Activated naive CD4-positive, alpha-beta T cell treated with anti-CD3 and anti-CD28 coated beads, Interleukin-2, amount 50 U/mL, for 24 hours (primary cell): ENCODE results near the gene AKR1C3.
"Not testable (repeated sequence)": the region's sequence is repeated elsewhere in the genome, so short reads cannot be mapped to it uniquely, and the experiment has no call there.

ENCODE experiments used
- H3K27ac Mint-ChIP-seq: one replicate; pipeline ENCODE4 v1.8.0; 2021; ENCODE audit warnings: mild to moderate bottlenecking, mixed read lengths
- H3K27me3 Mint-ChIP-seq: one replicate; pipeline ENCODE4 v1.8.0; 2021; ENCODE audit warnings: mixed read lengths
- H3K36me3 Mint-ChIP-seq: one replicate; pipeline ENCODE4 v1.8.0; 2021; ENCODE audit warnings: mixed read lengths
- H3K4me1 Mint-ChIP-seq: one replicate; pipeline ENCODE4 v1.8.0; 2021; ENCODE audit warnings: mixed read lengths
- H3K4me3 Mint-ChIP-seq: one replicate; pipeline ENCODE4 v1.8.0; 2021; ENCODE audit warnings: mild to moderate bottlenecking, mixed read lengths
- H3K9me3 Mint-ChIP-seq: one replicate; pipeline ENCODE4 v1.8.0; 2021; ENCODE audit warnings: mixed read lengths

The AKR1C3 gene

DNA sequence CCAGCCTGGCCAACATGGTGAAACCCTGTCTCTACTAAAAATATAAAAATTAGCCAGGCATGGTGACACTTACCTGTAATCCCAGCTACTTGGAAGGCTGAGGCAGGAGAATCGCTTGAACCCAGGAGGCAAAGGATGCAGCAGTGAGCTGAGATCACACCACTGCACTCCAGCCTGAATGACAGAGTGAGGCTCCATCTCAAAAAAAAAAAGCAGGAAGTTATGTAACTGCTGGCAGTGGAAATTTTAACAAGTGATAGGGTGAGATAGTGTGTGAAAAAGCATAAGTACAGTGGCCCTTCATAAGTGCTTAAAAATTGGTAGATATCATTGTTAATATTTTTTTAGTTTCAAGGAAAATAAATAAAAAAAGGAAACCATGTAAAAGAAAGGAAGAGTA is 12.3 kb downstream of the AKR1C3 start:
- no peaks in the 10 kb centered on the region for H3K9me3 Mint-ChIP-seq
- H3K36me3 Mint-ChIP-seq, result no peaks in the 10 kb centered on the region
- peaks cover 1% of the 10 kb centered on the region for H3K27me3 Mint-ChIP-seq
- no peaks in the 10 kb centered on the region for H3K4me1 Mint-ChIP-seq
- H3K4me3 Mint-ChIP-seq, result no peak overlapping the region
- H3K27ac Mint-ChIP-seq, result no peak overlapping the region

DNA sequence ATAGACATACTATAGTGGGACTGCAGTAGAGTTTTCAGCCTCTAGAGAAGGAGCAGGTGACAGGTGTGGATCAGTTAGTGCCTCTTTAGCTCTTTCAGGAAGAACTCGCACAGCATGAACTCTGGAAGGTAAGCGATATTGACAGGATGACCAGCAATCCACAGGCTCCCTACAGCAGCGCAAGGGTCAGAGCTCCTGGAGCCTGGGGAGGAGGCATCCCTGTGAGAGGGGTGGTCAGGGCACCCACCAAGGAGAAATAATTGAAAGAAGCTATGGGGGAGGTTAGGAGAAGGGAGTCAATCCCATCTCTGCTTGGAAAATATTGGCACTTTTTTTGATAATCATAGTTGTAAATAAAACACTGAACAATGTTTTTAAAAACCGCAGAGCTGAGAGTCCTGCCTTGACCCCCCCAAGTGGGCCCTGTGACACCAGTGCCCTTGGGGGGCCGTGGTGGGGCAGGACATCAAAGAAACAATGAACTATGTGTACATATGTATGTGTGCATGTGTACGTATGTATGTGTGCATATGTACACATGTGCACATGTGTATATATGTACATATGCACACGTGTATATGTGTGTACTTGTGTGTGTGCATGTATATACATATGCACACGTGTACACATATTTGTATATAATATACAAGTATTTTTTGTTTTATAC is 13.8 kb downstream of the AKR1C3 start:
- no peak overlapping the region for H3K4me3 Mint-ChIP-seq
- H3K4me1 Mint-ChIP-seq, result no peaks in the 10 kb centered on the region
- no peak overlapping the region for H3K27ac Mint-ChIP-seq
- peaks cover 1% of the 10 kb centered on the region for H3K27me3 Mint-ChIP-seq
- no peaks in the 10 kb centered on the region for H3K36me3 Mint-ChIP-seq
- no peaks in the 10 kb centered on the region for H3K9me3 Mint-ChIP-seq

DNA sequence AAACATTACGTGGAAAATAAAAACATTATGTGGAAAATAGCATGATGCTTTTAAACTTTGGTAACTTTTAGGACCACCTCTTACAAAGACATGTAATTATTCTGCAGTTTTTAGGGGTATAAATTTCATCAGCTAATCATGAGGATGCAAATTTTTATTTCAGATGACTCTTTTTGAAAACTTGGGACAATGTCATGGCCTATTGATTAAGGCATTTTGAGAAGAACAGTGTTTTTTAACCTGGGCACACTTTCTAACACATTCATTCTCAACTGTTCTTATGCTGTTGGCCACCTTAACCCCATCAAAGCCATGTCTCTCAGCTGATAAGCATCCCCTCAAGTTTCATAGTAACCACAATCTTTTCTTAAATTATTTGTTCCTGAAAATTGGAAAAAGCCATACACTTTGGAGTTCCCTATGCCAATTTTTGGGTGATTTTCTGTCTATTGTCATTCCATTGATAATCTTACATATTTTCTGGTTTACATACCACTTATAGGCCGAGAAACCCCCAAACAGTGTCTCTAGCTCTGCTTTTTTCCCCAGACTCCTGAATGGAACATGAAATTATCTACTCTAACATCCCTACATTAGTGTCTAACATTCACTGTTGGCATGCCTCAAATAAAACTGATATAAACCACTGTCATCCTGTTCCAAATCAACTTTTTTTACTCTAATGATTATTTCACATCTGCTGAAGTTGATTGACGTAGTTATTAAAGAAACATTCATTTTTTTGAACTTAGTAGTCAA is 14.6 kb downstream of the AKR1C3 start:
- Mint-ChIP-seq H3K4me1 (no peaks in the 10 kb centered on the region), H3K4me3 (no peak overlapping the region), H3K27me3 (no peaks in the 10 kb centered on the region)

DNA sequence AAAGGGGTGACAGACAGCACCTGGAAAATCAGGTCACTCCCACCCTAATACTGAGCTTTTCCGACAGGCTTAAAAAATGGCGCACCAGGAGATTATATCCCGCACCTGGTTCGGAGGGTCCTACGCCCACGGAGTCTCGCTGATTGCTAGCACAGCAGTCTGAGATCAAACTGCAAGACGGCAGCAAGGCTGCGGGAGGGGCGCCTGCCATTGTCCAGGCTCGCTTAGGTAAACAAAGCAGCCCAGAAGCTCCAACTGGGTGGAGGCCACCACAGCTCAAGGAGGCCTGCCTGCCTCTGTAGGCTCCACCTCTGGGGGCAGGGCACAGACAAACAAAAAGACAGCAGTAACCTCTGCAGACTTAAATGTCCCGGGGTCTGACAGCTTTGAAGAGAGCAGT is 15.6 kb downstream of the AKR1C3 start:
- not testable (repeated sequence) for H3K36me3 Mint-ChIP-seq, H3K9me3 Mint-ChIP-seq, H3K4me3 Mint-ChIP-seq, H3K27me3 Mint-ChIP-seq, H3K27ac Mint-ChIP-seq, H3K4me1 Mint-ChIP-seq

More for the DNA sequence above, 14.6 kb downstream of the AKR1C3 start:
- Mint-ChIP-seq H3K27ac (no peak overlapping the region), H3K9me3 (no peaks in the 10 kb centered on the region), H3K36me3 (no peaks in the 10 kb centered on the region)

DNA sequence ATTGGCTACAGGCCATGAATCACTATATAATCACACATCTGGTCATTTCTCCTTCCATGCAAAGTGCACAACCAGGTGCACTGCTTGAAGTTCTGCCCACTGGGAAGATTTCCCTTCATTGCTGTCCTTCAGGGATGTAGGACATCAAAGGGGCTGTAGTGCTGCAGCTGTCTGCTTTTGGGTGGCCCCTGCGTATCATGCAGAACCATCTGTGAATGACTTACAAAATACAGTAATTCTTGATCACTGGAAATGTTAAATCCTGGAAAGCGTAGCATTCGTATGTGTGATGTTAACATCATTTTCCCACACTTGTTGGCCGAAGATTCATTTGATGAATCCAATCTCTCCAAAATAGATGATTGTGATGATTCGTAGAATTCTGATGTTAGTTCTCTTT is 22.4 kb downstream of the AKR1C3 start:
- Mint-ChIP-seq H3K9me3 (peaks cover 4% of the 10 kb centered on the region), H3K27ac (no peak overlapping the region), H3K36me3 (no peaks in the 10 kb centered on the region), H3K4me3 (no peak overlapping the region), H3K27me3 (peaks cover 4% of the 10 kb centered on the region), H3K4me1 (no peaks in the 10 kb centered on the region)

DNA sequence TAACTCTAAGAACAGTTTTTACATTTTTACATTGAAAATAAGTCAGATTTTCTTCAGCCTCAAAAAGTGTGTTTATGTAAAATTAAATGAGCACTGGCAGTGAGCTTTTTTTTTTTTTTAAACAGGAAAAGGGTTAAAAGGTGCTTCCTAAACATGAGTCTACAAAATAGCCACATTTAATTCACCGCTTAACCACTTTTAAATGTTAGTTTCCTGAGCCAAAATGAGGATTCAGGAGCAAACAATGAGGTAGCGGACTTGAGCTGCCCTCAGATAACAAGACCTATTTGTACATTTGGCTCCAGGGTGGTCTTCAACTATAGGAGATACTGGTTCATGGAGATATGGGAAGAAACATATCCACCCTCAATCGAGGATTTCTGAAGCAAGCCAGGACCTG is 22.8 kb downstream of the AKR1C3 start:
- H3K9me3 Mint-ChIP-seq, result peaks cover 4% of the 10 kb centered on the region
- no peaks in the 10 kb centered on the region for H3K36me3 Mint-ChIP-seq
- no peak overlapping the region for H3K4me3 Mint-ChIP-seq
- peaks cover 4% of the 10 kb centered on the region for H3K27me3 Mint-ChIP-seq
- H3K4me1 Mint-ChIP-seq, result no peaks in the 10 kb centered on the region
- no peak overlapping the region for H3K27ac Mint-ChIP-seq

DNA sequence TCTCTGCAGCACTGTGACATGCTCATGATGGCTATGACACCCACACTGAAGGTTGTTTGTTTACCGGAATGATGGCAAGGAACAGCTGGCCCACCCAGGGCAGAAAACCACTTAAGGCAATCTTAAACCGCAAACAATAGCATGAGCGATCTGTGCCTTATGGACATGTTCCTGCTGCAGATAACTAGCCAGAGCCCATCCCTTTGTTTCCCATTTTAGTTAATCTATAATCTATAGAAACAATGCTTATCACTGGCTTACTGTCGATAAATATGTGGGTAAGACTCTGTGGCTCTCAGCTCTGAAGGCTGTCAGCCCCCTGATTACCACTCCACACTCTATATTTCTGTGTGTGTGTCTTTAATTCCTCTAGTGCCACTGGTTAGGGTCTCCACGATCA is 25.8 kb downstream of the AKR1C3 start:
- H3K27me3 Mint-ChIP-seq, result peaks cover 11% of the 10 kb centered on the region
- H3K27ac Mint-ChIP-seq, H3K4me1 Mint-ChIP-seq, H3K9me3 Mint-ChIP-seq, H3K36me3 Mint-ChIP-seq, H3K4me3 Mint-ChIP-seq: not testable (repeated sequence)

DNA sequence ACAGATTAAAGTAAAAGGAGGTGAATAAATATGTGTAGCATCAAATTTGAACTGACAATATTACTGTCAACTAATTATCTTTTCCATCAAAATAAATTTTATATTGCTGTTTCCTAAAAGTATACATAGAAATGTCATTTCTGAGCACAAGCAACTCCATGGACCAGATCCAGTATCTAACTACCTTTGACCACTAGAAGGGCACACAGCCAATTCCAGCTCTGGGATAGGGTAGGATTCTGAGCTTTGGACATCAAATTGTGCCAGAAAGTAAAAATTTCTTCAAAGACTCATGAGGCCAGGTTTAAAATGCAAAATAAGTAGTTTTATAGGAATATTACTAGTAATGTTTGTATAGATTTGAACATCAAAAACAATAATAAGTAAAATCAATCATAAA is 29.7 kb downstream of the AKR1C3 start:
- no peak overlapping the region for H3K27ac Mint-ChIP-seq
- peaks cover 9% of the 10 kb centered on the region for H3K9me3 Mint-ChIP-seq
- no peaks in the 10 kb centered on the region for H3K36me3 Mint-ChIP-seq
- H3K4me3 Mint-ChIP-seq, result no peak overlapping the region
- H3K4me1 Mint-ChIP-seq, result no peaks in the 10 kb centered on the region
- peaks cover 11% of the 10 kb centered on the region for H3K27me3 Mint-ChIP-seq

DNA sequence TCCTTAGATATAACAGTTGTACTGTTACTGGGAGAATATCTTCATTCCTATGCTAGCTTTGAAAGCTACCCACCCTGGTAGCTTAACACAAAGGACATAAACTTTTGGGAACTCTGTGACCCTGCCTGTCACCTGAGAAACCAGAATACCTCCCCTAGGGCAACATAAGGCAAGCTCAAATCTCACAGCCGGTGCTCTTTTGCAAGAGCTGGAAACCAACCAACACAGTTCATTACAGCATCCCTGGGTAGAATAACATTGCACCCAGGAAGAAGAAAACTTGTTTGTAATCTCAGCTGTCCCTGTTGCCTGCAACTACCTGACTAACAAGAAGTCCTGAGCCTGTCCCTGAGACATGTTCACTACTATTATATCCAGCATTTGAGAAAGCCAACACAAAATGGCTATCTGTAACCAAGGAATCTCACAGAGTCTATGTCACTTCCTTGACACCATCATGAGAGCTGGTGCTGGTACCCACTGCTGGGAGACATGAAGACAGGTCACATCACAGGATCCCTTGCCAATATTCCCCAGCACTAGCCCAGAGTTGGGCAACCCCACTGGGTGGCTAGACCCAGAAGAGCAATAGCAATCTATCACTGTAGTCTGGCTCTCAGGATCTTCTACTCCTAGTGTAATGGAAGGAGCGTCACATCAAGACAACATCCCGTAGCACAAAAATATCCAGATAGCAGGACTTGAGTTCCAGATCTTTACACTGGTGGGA is 31.3 kb downstream of the AKR1C3 start:
- Mint-ChIP-seq H3K4me3 (no peak overlapping the region), H3K27me3 (peaks cover 13% of the 10 kb centered on the region), H3K36me3 (no peaks in the 10 kb centered on the region), H3K9me3 (peaks cover 11% of the 10 kb centered on the region), H3K27ac (no peak overlapping the region), H3K4me1 (no peaks in the 10 kb centered on the region)

DNA sequence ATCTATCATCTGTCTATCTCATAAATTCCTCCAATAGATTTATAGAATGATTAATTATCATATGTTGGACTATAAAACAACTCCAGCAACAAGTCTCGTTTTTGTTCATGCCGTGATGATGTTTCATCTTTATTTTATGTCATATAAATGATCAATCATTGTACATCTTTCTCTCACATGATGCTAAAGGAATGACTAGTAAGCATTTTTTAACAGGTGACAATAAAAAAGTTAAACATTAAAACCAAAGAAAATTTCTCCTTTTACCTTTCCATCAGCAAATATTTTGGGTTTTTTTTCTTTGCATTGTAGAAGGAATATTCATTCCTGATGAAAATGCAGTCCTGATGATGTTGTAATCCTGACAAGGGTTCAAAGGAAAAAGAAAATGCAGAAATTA is 41.4 kb downstream of the AKR1C3 start:
- H3K9me3 Mint-ChIP-seq, result peaks cover 10% of the 10 kb centered on the region
- no peak overlapping the region for H3K4me3 Mint-ChIP-seq
- no peaks in the 10 kb centered on the region for H3K27me3 Mint-ChIP-seq
- no peak overlapping the region for H3K27ac Mint-ChIP-seq
- H3K4me1 Mint-ChIP-seq, result no peaks in the 10 kb centered on the region
- no peaks in the 10 kb centered on the region for H3K36me3 Mint-ChIP-seq

DNA sequence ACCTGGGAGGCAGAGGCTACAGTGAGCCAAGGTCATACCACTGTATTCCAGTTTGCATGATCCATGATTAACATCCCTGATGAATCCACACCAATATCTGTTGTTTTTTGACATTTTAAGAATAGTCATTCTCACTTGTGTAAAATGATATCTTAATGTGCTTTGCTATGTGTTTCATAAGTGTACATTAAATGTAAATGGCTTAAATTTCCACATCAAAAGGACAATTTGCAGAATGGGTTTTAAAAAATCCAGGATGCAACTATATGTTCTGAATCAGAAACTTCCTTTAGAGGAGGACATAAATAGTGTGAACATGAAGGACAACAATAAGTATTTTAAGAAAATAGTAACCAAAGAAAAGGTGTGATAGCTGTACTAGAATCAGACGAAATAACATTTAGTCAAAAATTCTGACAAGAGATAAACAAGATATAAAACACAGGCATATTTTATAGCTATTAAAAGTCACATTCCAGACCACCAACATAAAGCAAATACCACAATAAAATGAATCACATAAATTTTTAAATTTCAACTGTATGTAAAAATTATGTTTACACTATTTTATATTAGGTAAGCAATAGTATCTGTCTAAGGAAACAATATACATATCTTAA is 42.4 kb downstream of the AKR1C3 start:
- no peaks in the 10 kb centered on the region for H3K27me3 Mint-ChIP-seq
- H3K9me3 Mint-ChIP-seq, result peaks cover 10% of the 10 kb centered on the region
- H3K27ac Mint-ChIP-seq, result no peak overlapping the region
- H3K36me3 Mint-ChIP-seq, result no peaks in the 10 kb centered on the region
- H3K4me3 Mint-ChIP-seq, result no peak overlapping the region
- H3K4me1 Mint-ChIP-seq, result no peaks in the 10 kb centered on the region

DNA sequence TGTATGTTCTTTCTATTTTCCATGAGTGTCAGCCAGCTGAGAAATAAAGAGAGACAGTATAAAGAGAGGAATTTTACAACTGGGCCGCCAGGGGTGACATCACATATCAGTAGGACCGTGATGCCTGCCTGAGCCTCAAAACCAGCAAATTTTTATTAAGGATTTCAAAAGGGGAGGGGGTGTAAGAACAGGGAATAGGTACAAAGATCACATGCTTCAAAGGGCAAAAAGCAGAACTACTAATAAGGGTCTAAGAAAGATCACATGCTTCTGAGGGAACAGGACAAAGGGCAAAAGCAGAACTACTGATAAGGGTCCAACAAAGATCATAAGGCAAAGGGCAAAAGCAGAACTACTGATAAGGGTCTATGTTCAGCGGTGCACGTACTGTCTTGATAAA is 43.5 kb downstream of the AKR1C3 start:
- H3K27ac Mint-ChIP-seq, H3K27me3 Mint-ChIP-seq, H3K4me1 Mint-ChIP-seq, H3K36me3 Mint-ChIP-seq, H3K4me3 Mint-ChIP-seq: not testable (repeated sequence)
- peaks cover 15% of the 10 kb centered on the region for H3K9me3 Mint-ChIP-seq

DNA sequence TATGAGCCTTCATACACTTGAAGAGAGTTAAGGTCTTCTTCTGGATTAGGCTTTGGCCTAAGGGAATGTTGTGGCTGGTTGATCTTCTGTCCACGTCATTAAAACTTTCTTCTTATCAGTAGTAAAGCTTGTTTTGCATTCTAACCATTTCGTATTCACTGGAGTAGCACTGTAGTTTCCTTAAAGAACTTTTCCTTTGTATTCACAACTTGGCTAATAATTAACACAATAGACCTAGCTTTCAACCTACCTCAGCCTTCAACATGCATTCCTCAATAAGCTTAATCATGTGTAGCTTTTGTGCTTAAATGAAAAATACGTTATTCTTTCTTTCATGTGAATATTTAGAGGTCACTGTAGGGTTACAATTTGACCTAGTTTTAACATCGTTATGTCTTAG is 48.0 kb downstream of the AKR1C3 start:
- Mint-ChIP-seq H3K27me3 (no peaks in the 10 kb centered on the region), H3K27ac (no peak overlapping the region), H3K36me3 (no peaks in the 10 kb centered on the region), H3K4me3 (no peak overlapping the region), H3K9me3 (peaks cover 5% of the 10 kb centered on the region), H3K4me1 (no peaks in the 10 kb centered on the region)

DNA sequence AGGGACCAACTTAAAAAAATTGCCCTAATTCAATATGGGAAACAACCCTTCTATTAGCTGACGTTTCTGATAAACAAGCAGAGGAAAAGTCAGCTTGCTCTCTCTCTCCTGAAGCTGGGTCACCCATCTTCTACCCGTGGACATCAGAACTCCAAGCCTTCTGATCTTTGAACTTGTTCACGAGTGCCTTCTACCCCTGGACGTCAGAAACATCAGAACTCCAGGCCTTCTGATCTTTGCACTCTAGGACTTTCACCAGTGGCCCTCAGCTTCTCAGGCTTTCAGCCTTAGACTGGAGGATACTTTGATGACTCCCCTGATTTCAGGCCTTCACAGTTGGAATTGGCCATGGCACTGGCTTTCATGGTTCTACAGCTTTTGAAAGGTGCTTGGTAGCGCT is 48.9 kb downstream of the AKR1C3 start:
- Mint-ChIP-seq H3K36me3 (no peaks in the 10 kb centered on the region), H3K4me3 (no peak overlapping the region), H3K27ac (no peak overlapping the region), H3K27me3 (no peaks in the 10 kb centered on the region), H3K4me1 (no peaks in the 10 kb centered on the region), H3K9me3 (peaks cover 5% of the 10 kb centered on the region)

DNA sequence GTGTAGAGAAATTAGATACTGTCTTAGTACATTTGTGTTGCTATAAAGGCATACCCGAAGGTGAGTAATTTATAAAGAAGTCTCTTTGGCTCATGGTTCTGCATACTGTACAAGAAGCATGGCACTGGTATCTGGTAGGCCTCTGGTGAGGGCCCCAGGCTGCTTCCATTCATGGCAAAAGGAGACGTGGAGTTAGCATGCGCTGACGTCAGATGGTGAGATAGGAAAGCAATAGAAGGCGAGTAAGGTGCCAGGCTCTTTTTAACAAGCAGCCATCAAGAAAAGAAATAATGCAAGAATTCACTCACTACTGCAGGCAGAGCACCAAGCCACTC is 52.7 kb downstream of the AKR1C3 start:
- no peak overlapping the region for H3K27ac Mint-ChIP-seq
- peaks cover 2% of the 10 kb centered on the region for H3K27me3 Mint-ChIP-seq
- H3K9me3 Mint-ChIP-seq, result peaks cover 10% of the 10 kb centered on the region
- no peaks in the 10 kb centered on the region for H3K36me3 Mint-ChIP-seq
- no peaks in the 10 kb centered on the region for H3K4me1 Mint-ChIP-seq
- H3K4me3 Mint-ChIP-seq, result no peak overlapping the region
